Hematopoietic multipotent progenitor cell (in vitro differentiated cells): Measurements from ENCODE around the gene NPIPB6. TPM values are rescaled to one million over a fixed set of nuclear protein-coding genes. Genes with fewer than 3 reads are reported as not detected.

Experiments used
- DNase-seq, 3 donors: peaks; one replicate each; pipeline ENCODE4 v3.0.0-alpha.2; 2011 to 2015; ENCODE audit warnings: low read depth in 2 of 3, low spot score in 2 of 3
- total RNA-seq: library from RNA; depleted of rRNA; stranded (reverse); fragments of >200 nt; gene quantifications from one replicate; pipeline ENCODE4 v1.2.3, GENCODE V29; 2012

Gene NPIPB6
- total RNA-seq, 1 donor: 1.1 TPM

- no peak for DNase-seq
Measured at GRCh38 chr16:28324235-28324886, 38.9 kb downstream of the NPIPB6 start.

GRCh38 chr16:28321700-28322411 is 41.5 kb downstream of the NPIPB6 start:
- DNase-seq: peak in 2 of 3 donors; percentile 24 to 40

GRCh38 chr16:28320741-28321140 is 42.6 kb downstream of the NPIPB6 start:
- no peak for DNase-seq

GRCh38 chr16:28320023-28320561 is 43.2 kb downstream of the NPIPB6 start:
- DNase-seq: no peak

- no peak for DNase-seq
Measured at GRCh38 chr16:28319476-28320022, 43.8 kb downstream of the NPIPB6 start.

GRCh38 chr16:28318042-28318744 is 45.1 kb downstream of the NPIPB6 start:
- no peak for DNase-seq

GRCh38 chr16:28317040-28317880 is 46.0 kb downstream of the NPIPB6 start:
- peak; percentile 65 to 75 (median 72) for DNase-seq

GRCh38 chr16:28316054-28316453 is 47.3 kb downstream of the NPIPB6 start:
- DNase-seq: no peak

GRCh38 chr16:28313587-28313986 is 49.7 kb downstream of the NPIPB6 start:
- no peak for DNase-seq

GRCh38 chr16:28312327-28312726 is 51.0 kb downstream of the NPIPB6 start:
- DNase-seq: no peak

- no peak for DNase-seq
Measured at GRCh38 chr16:28311913-28312312, 51.4 kb downstream of the NPIPB6 start.

- no peak for DNase-seq
Measured at GRCh38 chr16:28311413-28311812, 51.9 kb downstream of the NPIPB6 start.

GRCh38 chr16:28310796-28311195 is 52.5 kb downstream of the NPIPB6 start:
- DNase-seq: no peak

- DNase-seq: peak in 2 of 3 donors; percentile 46 to 47
Measured at GRCh38 chr16:28309811-28310311, 53.4 kb downstream of the NPIPB6 start.

- DNase-seq: no peak
Measured at GRCh38 chr16:28308794-28309584, 54.3 kb downstream of the NPIPB6 start.

- DNase-seq: no peak
Measured at GRCh38 chr16:28307936-28308335, 55.4 kb downstream of the NPIPB6 start.

- peak in 1 of 3 donors; percentile 35 for DNase-seq
Measured at GRCh38 chr16:28304214-28304613, 59.1 kb downstream of the NPIPB6 start.

- no peak for DNase-seq
Measured at GRCh38 chr16:28303132-28303531, 60.2 kb downstream of the NPIPB6 start.

GRCh38 chr16:28301620-28302019 is 61.7 kb downstream of the NPIPB6 start:
- no peak for DNase-seq
